ENCODE measurements around the gene NATD1. TPM values are rescaled to one million over a fixed set of nuclear protein-coding genes. Genes with fewer than 3 reads are reported as not detected.

Gene NATD1
- polyA plus RNA-seq, 1 donor from 2014 or later, result 0.45 TPM

- Mint-ChIP-seq H3K4me3 (no peak overlapping the region), H3K36me3 (peaks cover 2% of the 10 kb centered on the region), H3K9me3 (peaks cover 0 to 3% (median 0%) of the 10 kb centered on the region in 3 donors), H3K4me1 (peaks cover 0 to 23% (median 17%) of the 10 kb centered on the region in 3 donors), H3K27ac (peak overlapping the region in 2 of 3 donors; percentile 13 to 33), H3K27me3 (no peaks in the 10 kb centered on the region)
These were observed 41.3 kb upstream of the NATD1 start for GRCh38 chr17:21294321-21295035.

GRCh38 chr17:21293831-21294210 is 40.6 kb upstream of the NATD1 start:
- H3K27me3 Mint-ChIP-seq, result no peaks in the 10 kb centered on the region
- H3K36me3 Mint-ChIP-seq, result peaks cover 2% of the 10 kb centered on the region
- H3K4me1 Mint-ChIP-seq, result peaks cover 2 to 25% (median 19%) of the 10 kb centered on the region in 3 donors
- H3K9me3 Mint-ChIP-seq, result peaks cover 0 to 3% (median 0%) of the 10 kb centered on the region in 3 donors
- H3K27ac Mint-ChIP-seq, result no peak overlapping the region
- no peak overlapping the region for H3K4me3 Mint-ChIP-seq

- peaks cover 0 to 3% (median 0%) of the 10 kb centered on the region in 3 donors for H3K9me3 Mint-ChIP-seq
- H3K36me3 Mint-ChIP-seq, result no peaks in the 10 kb centered on the region
- H3K27ac Mint-ChIP-seq, result peak overlapping the region; percentile 5 to 72 (median 7)
- H3K4me3 Mint-ChIP-seq, result peak overlapping the region in 1 of 4 donors; percentile 50
- H3K27me3 Mint-ChIP-seq, result no peaks in the 10 kb centered on the region
- H3K4me1 Mint-ChIP-seq, result peaks cover 9 to 31% (median 25%) of the 10 kb centered on the region in 3 donors
These were observed 39.9 kb upstream of the NATD1 start for GRCh38 chr17:21292867-21293830.

- H3K4me3 Mint-ChIP-seq, result no peak overlapping the region
- H3K4me1 Mint-ChIP-seq, result peaks cover 20 to 41% (median 35%) of the 10 kb centered on the region in 3 donors
- peaks cover 0 to 3% (median 0%) of the 10 kb centered on the region in 3 donors for H3K9me3 Mint-ChIP-seq
- H3K36me3 Mint-ChIP-seq, result no peaks in the 10 kb centered on the region
- H3K27ac Mint-ChIP-seq, result peak overlapping the region in 1 of 3 donors; percentile 69
- no peaks in the 10 kb centered on the region for H3K27me3 Mint-ChIP-seq
These were observed 38.7 kb upstream of the NATD1 start for GRCh38 chr17:21291862-21292261.

DNA sequence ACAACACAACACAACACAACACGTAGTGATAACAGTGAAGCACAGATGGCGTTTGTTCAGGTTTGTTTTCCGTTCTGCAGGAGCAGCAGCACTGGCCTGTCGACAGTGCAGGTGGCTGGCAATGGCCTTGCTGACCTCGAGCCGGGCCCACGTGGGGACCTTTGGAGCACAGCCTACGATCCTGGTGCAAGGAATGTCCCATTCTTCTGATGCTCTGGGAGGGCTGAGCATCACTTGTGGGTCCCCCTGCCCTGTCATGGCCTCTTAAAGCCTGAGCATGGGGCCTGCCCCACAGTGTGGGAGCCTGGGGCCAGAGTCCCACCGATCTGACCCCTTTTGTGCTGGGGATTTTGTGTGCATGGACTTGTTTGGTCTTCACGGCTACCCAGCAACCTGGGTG is 38.1 kb upstream of the NATD1 start:
- Mint-ChIP-seq H3K9me3 (peaks cover 0 to 3% (median 0%) of the 10 kb centered on the region in 3 donors), H3K4me3 (peak overlapping the region in 1 of 4 donors; percentile 16), H3K4me1 (peaks cover 21 to 46% (median 40%) of the 10 kb centered on the region in 3 donors), H3K27ac (peak overlapping the region in 2 of 3 donors; percentile 31 to 69), H3K27me3 (no peaks in the 10 kb centered on the region), H3K36me3 (no peaks in the 10 kb centered on the region)

DNA sequence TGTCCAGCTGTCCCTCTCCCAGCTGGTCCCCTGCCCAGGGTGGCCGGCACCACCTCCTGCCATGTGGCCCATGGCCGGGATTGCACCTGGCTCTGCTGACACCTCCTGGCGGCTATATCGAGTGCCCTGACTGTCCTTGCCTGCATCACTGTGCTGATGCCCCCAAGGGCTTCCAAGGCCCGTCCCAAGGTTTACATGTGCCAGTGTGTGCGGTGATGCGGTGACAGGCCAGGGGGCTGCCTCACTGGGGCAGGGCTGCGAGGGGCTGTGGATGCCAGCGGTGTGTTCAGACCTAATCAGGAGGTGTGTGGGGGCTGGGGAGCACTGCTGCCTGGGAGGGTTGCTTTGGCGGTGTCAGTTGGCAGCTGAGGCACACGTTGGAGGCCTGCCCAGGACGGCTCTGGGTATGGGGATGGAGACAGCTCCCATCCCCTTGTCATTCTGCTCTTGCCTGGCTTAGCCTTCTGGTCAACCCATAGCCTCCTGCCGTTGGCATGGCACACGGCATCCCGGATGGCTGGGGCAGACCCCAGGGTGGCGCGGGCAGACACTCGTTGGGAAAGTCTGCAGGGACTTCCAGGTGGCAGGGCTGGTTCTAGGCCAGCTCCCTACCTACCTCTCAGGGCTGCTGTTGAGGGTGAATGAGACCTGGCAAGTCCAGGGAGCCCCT is 36.8 kb upstream of the NATD1 start:
- H3K9me3 Mint-ChIP-seq, result peaks cover 0 to 3% (median 0%) of the 10 kb centered on the region in 3 donors
- H3K4me3 Mint-ChIP-seq, result peak overlapping the region in 3 of 4 donors; percentile 12 to 76 (median 41)
- H3K36me3 Mint-ChIP-seq, result no peaks in the 10 kb centered on the region
- H3K4me1 Mint-ChIP-seq, result peaks cover 27 to 50% (median 45%) of the 10 kb centered on the region in 3 donors
- no peaks in the 10 kb centered on the region for H3K27me3 Mint-ChIP-seq
- peak overlapping the region; percentile 57 to 99 (median 71) for H3K27ac Mint-ChIP-seq

- no peaks in the 10 kb centered on the region for H3K27me3 Mint-ChIP-seq
- H3K36me3 Mint-ChIP-seq, result no peaks in the 10 kb centered on the region
- peaks cover 0 to 3% (median 0%) of the 10 kb centered on the region in 3 donors for H3K9me3 Mint-ChIP-seq
- peaks cover 29 to 45% (median 43%) of the 10 kb centered on the region in 3 donors for H3K4me1 Mint-ChIP-seq
- H3K4me3 Mint-ChIP-seq, result peak overlapping the region in 2 of 4 donors; percentile 92 to 94
- H3K27ac Mint-ChIP-seq, result peak overlapping the region; percentile 98 to 99 (median 99)
These were observed 36.1 kb upstream of the NATD1 start for GRCh38 chr17:21289175-21289901.

DNA sequence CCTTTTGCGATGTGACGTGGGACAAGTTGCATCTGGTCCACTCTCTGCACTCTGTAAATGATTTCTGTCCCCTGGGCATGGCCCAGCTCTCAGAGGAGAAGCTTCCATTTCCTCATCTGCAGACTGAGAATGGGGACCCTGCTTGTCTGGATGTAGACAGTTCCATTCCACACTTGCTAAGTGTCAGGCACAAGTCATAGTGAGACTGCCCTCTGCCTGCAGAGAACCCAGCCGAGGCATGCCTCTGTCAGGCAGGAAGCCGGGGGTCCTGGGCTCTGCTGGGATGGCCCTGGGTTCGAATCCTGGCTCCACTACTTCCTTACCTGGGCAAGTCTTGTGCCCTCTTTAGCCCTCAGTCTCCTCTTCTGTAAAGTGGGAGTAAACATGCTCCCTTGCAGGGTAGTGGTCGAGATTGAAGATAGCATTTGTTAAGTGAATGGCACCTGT is 35.4 kb upstream of the NATD1 start:
- no peaks in the 10 kb centered on the region for H3K36me3 Mint-ChIP-seq
- H3K27ac Mint-ChIP-seq, result peak overlapping the region; percentile 98 to 99 (median 99)
- H3K4me1 Mint-ChIP-seq, result peaks cover 31 to 42% (median 42%) of the 10 kb centered on the region in 3 donors
- H3K4me3 Mint-ChIP-seq, result peak overlapping the region; percentile 92 to 97 (median 94)
- peaks cover 0 to 3% (median 0%) of the 10 kb centered on the region in 3 donors for H3K9me3 Mint-ChIP-seq
- H3K27me3 Mint-ChIP-seq, result no peaks in the 10 kb centered on the region

- peaks cover 0 to 3% (median 0%) of the 10 kb centered on the region in 3 donors for H3K9me3 Mint-ChIP-seq
- H3K27me3 Mint-ChIP-seq, result no peaks in the 10 kb centered on the region
- H3K27ac Mint-ChIP-seq, result peak overlapping the region; percentile 98 to 99 (median 99)
- H3K4me1 Mint-ChIP-seq, result peaks cover 31 to 43% (median 42%) of the 10 kb centered on the region in 3 donors
- no peaks in the 10 kb centered on the region for H3K36me3 Mint-ChIP-seq
- peak overlapping the region; percentile 92 to 97 (median 94) for H3K4me3 Mint-ChIP-seq
These were observed 34.7 kb upstream of the NATD1 start for GRCh38 chr17:21287703-21288449.

- Mint-ChIP-seq H3K4me3 (peak overlapping the region; percentile 92 to 97 (median 94)), H3K27ac (peak overlapping the region; percentile 98 to 99 (median 99)), H3K9me3 (peaks cover 0 to 2% (median 0%) of the 10 kb centered on the region in 3 donors), H3K4me1 (peaks cover 31 to 48% (median 40%) of the 10 kb centered on the region in 3 donors), H3K36me3 (no peaks in the 10 kb centered on the region), H3K27me3 (no peaks in the 10 kb centered on the region)
These were observed 33.9 kb upstream of the NATD1 start for GRCh38 chr17:21286909-21287702.

DNA sequence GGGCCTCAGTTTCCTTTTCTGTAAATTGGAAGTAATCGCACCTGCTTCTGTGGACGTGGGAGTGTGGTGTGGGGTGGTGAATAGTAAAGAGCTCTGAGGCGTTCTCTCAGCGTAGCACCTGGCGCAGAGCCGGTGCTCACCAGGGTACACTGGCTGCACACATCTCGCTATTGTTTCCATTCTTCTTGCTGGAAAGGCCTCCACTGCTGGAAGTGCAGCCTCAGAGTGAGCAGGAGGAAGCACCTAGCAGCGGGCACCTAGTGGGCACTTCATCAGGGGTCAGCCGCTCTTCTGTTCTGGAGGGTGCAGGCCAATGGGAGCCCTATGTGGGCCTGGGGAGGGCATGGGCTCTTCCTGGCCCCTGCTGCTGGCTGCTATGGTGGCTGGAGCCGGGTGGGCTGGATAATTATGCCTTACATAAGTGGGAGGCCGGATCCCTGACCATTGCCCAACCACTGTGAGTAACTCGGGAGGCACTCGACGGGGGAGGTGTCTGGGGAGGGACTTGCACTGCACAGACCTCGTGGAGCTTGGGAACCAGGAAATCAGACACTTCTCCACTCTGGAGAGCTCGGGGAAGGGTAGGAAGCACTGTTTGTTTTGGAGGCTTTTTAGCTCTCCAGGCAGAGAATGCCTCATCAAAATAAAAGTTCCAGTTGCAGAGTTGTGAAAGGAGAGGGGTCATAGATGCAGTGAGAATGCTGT is 33.0 kb upstream of the NATD1 start:
- H3K36me3 Mint-ChIP-seq, result no peaks in the 10 kb centered on the region
- peaks cover 34 to 49% (median 46%) of the 10 kb centered on the region in 3 donors for H3K4me1 Mint-ChIP-seq
- peaks cover 0 to 2% (median 0%) of the 10 kb centered on the region in 3 donors for H3K9me3 Mint-ChIP-seq
- H3K27ac Mint-ChIP-seq, result peak overlapping the region; percentile 98 to 99 (median 99)
- no peaks in the 10 kb centered on the region for H3K27me3 Mint-ChIP-seq
- peak overlapping the region; percentile 92 to 97 (median 94) for H3K4me3 Mint-ChIP-seq

Data from IgD-negative memory B cell (primary cell).